ENCODE measurements around the gene SOX12.
"Not testable (repeated sequence)": the region's sequence is repeated elsewhere in the genome, so short reads cannot be mapped to it uniquely, and the experiment has no call there.

SOX12 gene

GRCh38 chr20:362271-363254 lies 37.2 kb downstream of the SOX12 start:
- DNase-seq: no peak

GRCh38 chr20:363319-364078 lies 38.1 kb downstream of the SOX12 start:
- no peak for DNase-seq

DNA sequence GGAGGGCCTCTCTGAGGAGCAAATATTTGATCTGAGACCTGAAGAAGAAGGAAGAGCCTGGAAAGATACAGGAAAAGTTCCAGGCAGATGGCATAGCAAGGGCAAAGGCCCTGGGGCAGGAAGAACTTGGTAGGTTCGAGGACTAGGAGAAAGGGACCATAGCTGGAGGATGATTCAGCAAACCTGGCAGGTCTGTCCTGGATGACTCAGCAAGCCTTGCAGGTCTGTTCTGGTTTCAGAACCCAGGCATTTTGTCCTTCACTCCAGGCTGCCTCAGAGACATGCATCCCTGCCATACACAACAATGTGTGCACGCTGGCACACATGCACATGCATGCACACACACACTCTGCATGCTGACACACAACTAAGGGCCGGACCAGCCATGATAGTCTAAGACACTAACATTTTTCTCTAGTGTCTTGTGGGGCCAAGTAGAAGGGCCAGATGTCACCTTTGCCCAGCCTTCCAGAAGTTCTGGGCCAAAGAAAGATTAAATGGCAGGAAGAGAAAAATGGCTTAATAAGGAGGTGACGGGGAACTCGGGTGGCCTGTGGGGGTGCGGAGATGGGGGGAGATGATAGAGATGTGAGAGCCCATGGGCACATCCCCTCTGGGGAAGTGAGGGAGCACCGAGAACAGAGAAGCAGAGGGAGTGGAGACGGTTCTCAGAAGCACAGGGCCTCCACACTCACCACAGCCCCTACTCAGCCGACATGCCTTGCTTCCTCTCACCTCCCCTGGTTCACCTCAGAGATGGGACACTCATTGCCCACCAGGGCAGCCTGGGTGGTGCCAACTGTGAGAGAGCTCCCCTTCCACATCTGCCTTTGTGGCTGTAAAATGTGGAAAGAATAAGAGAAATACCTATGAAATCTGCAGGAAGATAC lies 39.8 kb downstream of the SOX12 start:
- DNase-seq: no peak

- no peak for DNase-seq
Observed at GRCh38 chr20:366041-366718, 40.8 kb downstream of the SOX12 start.

DNA sequence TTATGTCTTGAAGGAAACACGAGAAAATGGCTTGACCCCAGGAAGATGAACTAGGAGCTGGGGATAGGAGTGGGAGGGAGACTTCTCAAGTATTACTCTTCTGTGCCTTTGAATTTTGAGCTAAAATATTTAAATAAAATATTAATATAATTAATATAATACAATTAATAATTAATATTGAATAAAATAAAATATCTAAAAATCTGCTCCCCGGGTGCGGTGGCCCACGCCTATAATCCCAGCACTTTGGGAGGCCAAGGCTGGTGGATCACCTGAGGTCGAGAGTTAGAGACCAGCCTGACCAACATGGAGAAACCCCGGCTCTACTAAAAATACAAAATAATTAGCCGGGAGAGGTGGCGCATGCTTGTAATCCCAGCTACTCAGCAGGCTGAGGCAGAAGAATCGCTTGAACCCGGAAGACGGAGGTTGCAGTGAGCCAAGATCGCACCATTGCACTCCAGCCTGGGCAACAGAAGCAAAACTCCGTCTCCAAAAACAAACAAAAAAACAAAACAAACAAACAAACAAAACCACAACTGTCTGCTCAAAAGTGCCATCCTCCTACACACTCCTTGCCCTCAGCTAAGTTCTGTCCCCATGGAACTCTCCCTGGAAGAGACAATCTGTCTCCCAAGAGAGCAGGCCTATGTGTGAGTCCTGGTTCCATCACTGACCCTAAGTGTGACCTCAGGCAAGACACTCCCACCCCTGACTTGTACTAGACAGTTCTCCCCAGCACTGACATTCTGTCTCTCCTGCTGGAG lies 41.5 kb downstream of the SOX12 start:
- no peak for DNase-seq

DNA sequence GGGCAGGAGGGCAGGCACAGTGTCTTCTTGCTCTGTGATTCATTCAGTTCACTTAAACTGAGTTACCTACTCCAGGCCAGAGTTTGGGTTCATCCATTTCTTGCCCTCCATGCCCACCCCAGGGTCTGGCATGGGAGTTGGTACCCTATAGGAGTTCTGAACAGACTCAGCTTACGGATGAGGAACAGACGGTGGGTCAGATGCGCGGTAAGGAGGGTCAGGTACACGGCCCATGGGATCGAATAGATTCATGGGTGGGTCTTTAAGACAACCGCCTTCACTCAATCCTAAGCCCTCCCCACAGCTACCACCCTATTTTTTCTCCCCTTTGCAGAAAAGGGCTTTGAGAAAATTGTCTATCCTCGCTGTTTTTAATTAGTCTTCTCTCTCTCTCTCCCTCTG lies 42.1 kb downstream of the SOX12 start:
- no peak for DNase-seq

DNA sequence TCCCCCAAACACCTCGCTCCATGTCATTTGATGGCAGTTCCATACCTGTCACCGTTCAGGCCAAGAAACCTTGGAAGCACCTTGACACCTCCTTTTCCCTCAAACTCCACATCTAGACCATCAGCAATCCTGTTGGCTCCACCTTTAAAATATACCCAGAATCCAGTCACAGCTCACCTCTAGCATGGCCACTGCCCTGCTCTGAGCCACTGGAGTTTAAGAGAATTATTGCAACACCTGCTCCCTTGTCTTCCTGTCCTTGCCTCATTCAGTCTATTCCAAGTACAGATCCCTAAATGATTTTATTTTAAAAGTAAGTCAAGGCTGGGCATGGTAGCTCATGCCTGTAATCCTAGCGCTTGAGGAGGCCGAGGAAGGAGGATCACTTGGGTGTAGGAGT lies 43.6 kb downstream of the SOX12 start:
- DNase-seq: no peak

GRCh38 chr20:370151-370600 lies 44.8 kb downstream of the SOX12 start:
- DNase-seq: no peak

- no peak for DNase-seq
Observed at GRCh38 chr20:370977-371754, 45.8 kb downstream of the SOX12 start.

GRCh38 chr20:371755-372542 lies 46.6 kb downstream of the SOX12 start:
- DNase-seq: no peak

DNA sequence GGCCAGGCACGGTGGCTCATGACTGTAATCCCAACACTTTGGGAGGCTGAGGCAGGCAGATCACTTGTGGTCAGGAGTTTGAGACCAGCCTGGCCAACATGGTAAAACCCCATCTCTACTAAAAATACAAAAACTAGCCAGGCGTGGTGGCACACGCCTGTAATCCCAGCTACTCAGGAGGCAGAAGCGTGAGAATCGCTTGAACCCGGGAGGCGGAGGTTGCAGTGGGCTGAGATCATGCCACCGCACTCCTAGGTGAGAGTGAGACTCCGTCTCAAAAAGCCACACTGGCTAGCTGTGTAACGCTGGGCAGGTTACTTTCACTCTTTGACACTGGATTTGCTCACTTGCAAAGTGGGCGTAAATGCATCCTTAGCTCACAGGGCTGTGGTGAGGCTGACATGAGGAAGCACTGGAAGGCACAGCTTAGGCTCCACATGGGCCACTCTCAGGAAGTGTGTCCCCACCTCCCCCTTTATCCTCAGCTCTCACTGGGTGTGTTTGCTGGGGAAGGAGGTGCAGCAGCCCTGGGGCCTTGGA lies 47.3 kb downstream of the SOX12 start:
- not testable (repeated sequence) for DNase-seq

DNA sequence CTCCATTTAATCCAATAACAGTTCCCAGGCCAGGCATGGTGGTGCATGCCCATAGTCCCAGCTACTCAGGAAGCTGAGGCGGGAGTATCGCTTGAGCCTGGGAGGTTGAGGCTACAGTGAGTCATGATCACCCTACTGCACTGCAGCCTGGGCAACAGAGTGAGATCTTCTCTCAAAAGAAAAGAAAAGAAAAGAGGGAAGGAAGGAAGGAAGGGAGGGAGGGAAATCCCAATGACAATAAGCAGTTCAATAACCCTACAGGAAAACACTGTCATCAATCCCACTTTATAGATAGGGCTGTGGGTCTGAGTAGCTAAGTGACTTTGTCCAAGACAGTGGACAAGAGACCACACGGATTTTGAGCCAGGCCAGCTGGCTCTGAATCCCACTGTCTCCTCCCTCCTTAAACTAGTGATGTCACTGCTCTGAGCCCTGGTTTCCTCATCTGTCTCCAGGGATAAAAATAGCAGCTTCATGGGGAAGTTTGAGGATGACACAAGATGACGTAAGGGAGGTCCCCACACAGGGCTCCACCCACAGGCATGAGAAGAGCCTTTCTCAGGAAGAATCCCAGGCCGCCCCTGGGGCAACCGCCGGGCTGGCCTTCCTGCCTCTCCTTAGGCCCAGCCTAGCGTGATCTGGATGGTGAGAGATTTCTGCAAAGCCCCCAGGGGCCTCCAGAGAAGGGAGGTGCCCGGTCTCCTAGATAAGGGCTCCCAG lies 48.0 kb downstream of the SOX12 start:
- DNase-seq: no peak

GRCh38 chr20:375265-375889 lies 50.0 kb downstream of the SOX12 start:
- no peak for DNase-seq

GRCh38 chr20:376089-376488 lies 50.7 kb downstream of the SOX12 start:
- DNase-seq: no peak

GRCh38 chr20:376750-377149 lies 51.4 kb downstream of the SOX12 start:
- no peak for DNase-seq

DNA sequence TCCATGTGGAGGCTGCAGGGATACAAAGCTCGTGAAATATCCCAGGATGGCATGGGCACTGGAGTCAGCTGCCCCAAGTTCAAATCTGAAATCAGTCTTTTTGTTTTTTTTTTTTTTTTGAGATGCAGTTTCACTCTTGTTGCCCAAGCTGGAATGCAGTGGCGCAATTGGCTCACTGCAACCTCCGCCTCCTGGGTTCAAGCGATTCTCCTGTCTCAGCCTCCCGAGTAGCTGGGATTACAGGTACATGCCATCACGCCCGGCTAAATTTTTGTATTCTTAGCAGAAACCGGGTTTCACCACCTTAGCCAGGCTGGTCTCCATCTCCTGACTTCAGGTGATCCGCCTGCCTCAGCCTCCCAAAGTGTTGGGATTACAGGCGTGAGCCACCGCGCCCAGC lies 52.2 kb downstream of the SOX12 start:
- DNase-seq: not testable (repeated sequence)

- DNase-seq: no peak
Observed at GRCh38 chr20:378961-379336, 53.6 kb downstream of the SOX12 start.
